Stimulated activated CD8-positive, alpha-beta memory T cell treated with anti-CD3 and anti-CD28 coated beads, Interleukin-12 subunit alpha, Interleukin-12 subunit beta, amount 100 ng/mL, for 24 hours (primary cell): ENCODE data around the gene SPATA6.

Experiments used
- DNase-seq: peaks from one replicate; pipeline ENCODE4 v3.0.0-alpha.2; 2020; ENCODE audit errors: extremely low read depth

SPATA6 gene

GRCh38 chr1:48251821-48252220 is 220.2 kb downstream of the SPATA6 start:
- DNase-seq = no peak

GRCh38 chr1:48251323-48251722 is 220.7 kb downstream of the SPATA6 start:
- DNase-seq = no peak

- DNase-seq = no peak
Measured at GRCh38 chr1:48250572-48250971, 221.4 kb downstream of the SPATA6 start.

- DNase-seq = no peak
Measured at GRCh38 chr1:48249868-48250267, 222.1 kb downstream of the SPATA6 start.

- DNase-seq = no peak
Measured at GRCh38 chr1:48248356-48248755, 223.6 kb downstream of the SPATA6 start.

- no peak for DNase-seq
Measured at GRCh38 chr1:48246727-48247126, 225.3 kb downstream of the SPATA6 start.
